ENCODE data around the gene SUFU. TPM values are rescaled to one million over a fixed set of nuclear protein-coding genes. Genes with fewer than 3 reads are reported as not detected.

SUFU gene
- total and polyA plus RNA-seq, 4 donors = 3.5 to 14.8 (median 9.8) TPM

DNA sequence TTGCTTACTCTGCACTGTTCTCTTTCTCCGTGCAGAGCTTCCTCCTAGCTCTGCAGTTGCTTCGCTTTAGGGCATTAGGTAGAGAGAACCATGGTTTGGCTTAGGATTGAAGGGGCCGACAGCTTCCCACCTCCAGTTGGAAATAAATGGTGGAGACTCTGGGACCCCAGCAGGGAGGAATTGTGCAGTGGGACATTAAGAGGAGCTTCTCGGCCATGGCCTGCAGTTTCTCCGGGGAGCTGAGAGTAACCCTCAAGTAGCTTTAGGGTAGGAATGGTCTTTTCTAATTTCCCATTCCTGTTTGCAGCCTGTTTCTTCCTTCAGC is 1.2 kb downstream of the SUFU start:
- H3K4me3 ChIP-seq = no peak overlapping the region
- peaks cover 0 to 29% (median 10%) of the 10 kb centered on the region in 5 donors for H3K4me1 ChIP-seq (ENCODE audit: control insufficient read depth in 5 of 5, insufficient read depth in 5 of 5, low read length in 5 of 5)
- no peaks in the 10 kb centered on the region for H3K9me3 ChIP-seq (ENCODE audit: control insufficient read depth in 4 of 4, insufficient read depth in 3 of 4, low read length in 3 of 4)
- DNase-seq = no peak
- 8 to 12% methylated on average over 5 of the region's 5 CpGs for WGBS, 2 donors
- no peaks in the 10 kb centered on the region for H3K27me3 ChIP-seq (ENCODE audit: control insufficient read depth in 3 of 3, insufficient read depth in 3 of 3, low read length in 2 of 3)
- H3K36me3 ChIP-seq (ENCODE audit: control insufficient read depth in 4 of 4, insufficient read depth in 4 of 4, low read length in 4 of 4) = peaks cover 0 to 14% (median 9%) of the 10 kb centered on the region in 4 donors
- no peak for ATAC-seq (ENCODE audit: insufficient read depth, low FRiP score)
- peak overlapping the region in 1 of 2 donors; percentile 20 for H3K27ac ChIP-seq (ENCODE audit: low read depth in 1 of 2, low read length in 1 of 2)
- TF ChIP-seq, protein P1, sequence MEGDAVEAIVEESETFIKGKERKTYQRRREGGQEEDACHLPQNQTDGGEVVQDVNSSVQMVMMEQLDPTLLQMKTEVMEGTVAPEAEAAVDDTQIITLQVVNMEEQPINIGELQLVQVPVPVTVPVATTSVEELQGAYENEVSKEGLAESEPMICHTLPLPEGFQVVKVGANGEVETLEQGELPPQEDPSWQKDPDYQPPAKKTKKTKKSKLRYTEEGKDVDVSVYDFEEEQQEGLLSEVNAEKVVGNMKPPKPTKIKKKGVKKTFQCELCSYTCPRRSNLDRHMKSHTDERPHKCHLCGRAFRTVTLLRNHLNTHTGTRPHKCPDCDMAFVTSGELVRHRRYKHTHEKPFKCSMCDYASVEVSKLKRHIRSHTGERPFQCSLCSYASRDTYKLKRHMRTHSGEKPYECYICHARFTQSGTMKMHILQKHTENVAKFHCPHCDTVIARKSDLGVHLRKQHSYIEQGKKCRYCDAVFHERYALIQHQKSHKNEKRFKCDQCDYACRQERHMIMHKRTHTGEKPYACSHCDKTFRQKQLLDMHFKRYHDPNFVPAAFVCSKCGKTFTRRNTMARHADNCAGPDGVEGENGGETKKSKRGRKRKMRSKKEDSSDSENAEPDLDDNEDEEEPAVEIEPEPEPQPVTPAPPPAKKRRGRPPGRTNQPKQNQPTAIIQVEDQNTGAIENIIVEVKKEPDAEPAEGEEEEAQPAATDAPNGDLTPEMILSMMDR (IDR thresholded peaks at IDR 0.05; ENCODE audit: control extremely low read depth, extremely low read depth) = no peak
- H3K9ac ChIP-seq (ENCODE audit: insufficient read depth in 1 of 2, low read length in 2 of 2) = peak overlapping the region in 1 of 2 donors; percentile 70

DNA sequence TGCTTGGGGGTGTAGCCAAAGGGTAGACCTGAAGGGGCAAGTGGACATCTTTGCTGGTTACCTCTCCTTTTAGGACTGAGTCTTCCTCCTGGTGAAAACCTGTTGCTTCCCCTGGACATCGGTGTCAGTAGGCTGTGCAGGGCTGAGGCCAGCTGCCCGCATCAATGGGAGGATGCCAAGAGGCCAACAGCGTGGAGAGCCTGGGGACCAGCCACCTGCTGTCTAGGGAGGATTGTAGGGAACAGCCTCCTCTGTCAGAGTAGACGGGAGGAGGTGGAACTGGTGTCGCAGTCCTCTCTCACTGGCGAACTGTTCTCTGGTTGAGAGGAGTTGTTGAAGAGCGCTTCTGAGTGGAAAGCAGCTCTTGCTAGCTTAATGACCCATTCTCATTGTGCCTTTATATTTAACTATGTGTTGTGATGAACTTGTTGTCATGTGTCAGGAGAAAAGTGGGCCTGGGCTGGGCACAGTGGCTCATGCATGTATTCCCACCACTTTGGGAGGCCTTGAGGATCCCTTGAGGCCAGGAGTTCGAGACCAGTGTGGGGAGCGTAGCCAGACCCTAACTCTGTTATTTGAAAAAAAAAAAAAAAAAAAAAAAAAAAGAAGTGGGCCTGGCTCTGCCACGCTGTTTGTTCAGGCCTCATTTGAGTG is 1.8 kb downstream of the SUFU start:
- Histone ChIP-seq H3K4me3 (no peak overlapping the region), H3K36me3 (ENCODE audit: control insufficient read depth in 4 of 4, insufficient read depth in 4 of 4, low read length in 4 of 4) (peaks cover 0 to 15% (median 9%) of the 10 kb centered on the region in 4 donors), H3K9me3 (ENCODE audit: control insufficient read depth in 4 of 4, insufficient read depth in 3 of 4, low read length in 3 of 4) (no peaks in the 10 kb centered on the region), H3K9ac (ENCODE audit: insufficient read depth in 1 of 2, low read length in 2 of 2) (peak overlapping the region in 1 of 2 donors; percentile 44), H3K27ac (ENCODE audit: low read depth in 1 of 2, low read length in 1 of 2) (peak overlapping the region in 1 of 2 donors; percentile 7), H3K27me3 (ENCODE audit: control insufficient read depth in 3 of 3, insufficient read depth in 3 of 3, low read length in 2 of 3) (no peaks in the 10 kb centered on the region), H3K4me1 (ENCODE audit: control insufficient read depth in 5 of 5, insufficient read depth in 5 of 5, low read length in 5 of 5) (peaks cover 0 to 29% (median 10%) of the 10 kb centered on the region in 5 donors)
- ATAC-seq (ENCODE audit: insufficient read depth, low FRiP score) (no peak), DNase-seq (no peak)
- TF ChIP-seq, protein P1 (IDR thresholded peaks at IDR 0.05; ENCODE audit: control extremely low read depth, extremely low read depth) = no peak
- 71 to 86% methylated on average over 10 of the region's 10 CpGs for WGBS, 2 donors

DNA sequence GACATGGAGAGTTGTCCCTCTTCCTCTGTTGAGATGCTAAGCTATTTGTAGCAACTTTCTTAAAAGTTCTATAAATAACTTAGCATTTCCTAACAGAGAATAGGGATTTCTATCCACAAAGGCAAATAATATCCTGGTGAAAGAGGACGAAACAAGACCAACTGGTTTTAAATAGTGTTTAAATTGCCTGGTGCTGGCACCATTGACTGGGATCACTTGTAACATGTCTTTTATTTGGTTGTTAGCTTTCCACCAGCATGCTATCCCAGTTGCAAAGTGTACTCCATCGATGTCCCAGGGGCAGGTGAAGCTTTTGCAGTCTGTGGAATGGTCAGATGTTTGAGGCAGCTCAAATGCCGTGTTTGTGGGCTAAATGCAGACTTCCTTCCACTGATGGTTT is 3.7 kb downstream of the SUFU start:
- Histone ChIP-seq H3K36me3 (ENCODE audit: control insufficient read depth in 4 of 4, insufficient read depth in 4 of 4, low read length in 4 of 4) (peaks cover 0 to 24% (median 12%) of the 10 kb centered on the region in 4 donors), H3K4me3 (no peak overlapping the region), H3K9ac (ENCODE audit: insufficient read depth in 1 of 2, low read length in 2 of 2) (no peak overlapping the region), H3K27me3 (ENCODE audit: control insufficient read depth in 3 of 3, insufficient read depth in 3 of 3, low read length in 2 of 3) (no peaks in the 10 kb centered on the region), H3K9me3 (ENCODE audit: control insufficient read depth in 4 of 4, insufficient read depth in 3 of 4, low read length in 3 of 4) (no peaks in the 10 kb centered on the region), H3K4me1 (ENCODE audit: control insufficient read depth in 5 of 5, insufficient read depth in 5 of 5, low read length in 5 of 5) (peaks cover 0 to 18% (median 8%) of the 10 kb centered on the region in 5 donors), H3K27ac (ENCODE audit: low read depth in 1 of 2, low read length in 1 of 2) (no peak overlapping the region)
- WGBS, 2 donors = 66 to 81% methylated on average over 3 of the region's 3 CpGs
- DNase-seq (peak in 2 of 3 donors; percentile 13 to 39), ATAC-seq (ENCODE audit: insufficient read depth, low FRiP score) (no peak)
- TF ChIP-seq, protein P1 (IDR thresholded peaks at IDR 0.05; ENCODE audit: control extremely low read depth, extremely low read depth) = no peak

All from lung (tissue), 12 donors.